ENCODE results near the gene LRRTM2.

Gene LRRTM2

DNA sequence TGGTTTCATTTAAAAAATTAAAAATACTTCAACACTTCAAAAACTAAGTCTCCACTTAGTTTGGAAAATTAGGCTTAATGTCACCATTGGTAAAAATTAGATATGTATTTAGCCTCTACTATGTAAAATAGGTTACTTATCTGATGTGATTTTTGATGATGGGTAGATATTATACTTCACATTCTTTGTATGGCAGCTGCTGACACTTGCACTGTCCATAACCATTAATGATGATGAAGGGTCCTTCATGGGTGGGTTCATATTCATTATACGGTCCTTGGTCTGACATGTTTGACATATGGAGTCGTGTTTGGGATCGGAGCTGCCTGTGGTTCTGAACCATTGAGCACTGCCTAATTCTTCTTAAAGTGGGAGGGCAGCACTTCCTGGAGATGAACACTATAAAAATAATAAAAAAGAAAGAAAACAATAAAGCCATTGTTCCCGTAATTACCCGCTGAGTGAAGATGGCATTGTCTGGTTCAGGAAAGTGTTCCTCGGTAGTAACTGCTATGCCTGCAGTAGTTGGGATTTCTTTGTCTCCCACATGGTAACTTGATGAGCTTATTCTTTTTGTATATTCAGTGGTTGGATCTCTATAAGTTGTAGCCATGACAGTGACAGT, 2.2 kb downstream of the LRRTM2 start:
- TF ChIP-seq EP300 (IDR thresholded peaks at IDR 0.05; ENCODE audit: borderline replicate concordance) (no peak), ZBTB7A (IDR thresholded peaks at IDR 0.05; ENCODE audit: low read depth) (no peak), TEAD4 (IDR thresholded peaks at IDR 0.05) (no peak), NFIC (IDR thresholded peaks at IDR 0.05) (no peak), YY1 (IDR thresholded peaks at IDR 0.05; ENCODE audit: low read depth) (no peak), FOXM1 (IDR thresholded peaks at IDR 0.05; ENCODE audit: borderline replicate concordance, low read depth) (no peak), EGR1 (IDR thresholded peaks at IDR 0.05) (no peak), CEBPB (IDR thresholded peaks at IDR 0.05) (no peak), TAF1 (IDR thresholded peaks at IDR 0.05; ENCODE audit: low read depth) (no peak), RAD21 (IDR thresholded peaks at IDR 0.05; ENCODE audit: low read depth) (no peak), CREB1 (IDR thresholded peaks at IDR 0.05; ENCODE audit: low read depth) (no peak)
- TF ChIP-seq, protein P1, sequence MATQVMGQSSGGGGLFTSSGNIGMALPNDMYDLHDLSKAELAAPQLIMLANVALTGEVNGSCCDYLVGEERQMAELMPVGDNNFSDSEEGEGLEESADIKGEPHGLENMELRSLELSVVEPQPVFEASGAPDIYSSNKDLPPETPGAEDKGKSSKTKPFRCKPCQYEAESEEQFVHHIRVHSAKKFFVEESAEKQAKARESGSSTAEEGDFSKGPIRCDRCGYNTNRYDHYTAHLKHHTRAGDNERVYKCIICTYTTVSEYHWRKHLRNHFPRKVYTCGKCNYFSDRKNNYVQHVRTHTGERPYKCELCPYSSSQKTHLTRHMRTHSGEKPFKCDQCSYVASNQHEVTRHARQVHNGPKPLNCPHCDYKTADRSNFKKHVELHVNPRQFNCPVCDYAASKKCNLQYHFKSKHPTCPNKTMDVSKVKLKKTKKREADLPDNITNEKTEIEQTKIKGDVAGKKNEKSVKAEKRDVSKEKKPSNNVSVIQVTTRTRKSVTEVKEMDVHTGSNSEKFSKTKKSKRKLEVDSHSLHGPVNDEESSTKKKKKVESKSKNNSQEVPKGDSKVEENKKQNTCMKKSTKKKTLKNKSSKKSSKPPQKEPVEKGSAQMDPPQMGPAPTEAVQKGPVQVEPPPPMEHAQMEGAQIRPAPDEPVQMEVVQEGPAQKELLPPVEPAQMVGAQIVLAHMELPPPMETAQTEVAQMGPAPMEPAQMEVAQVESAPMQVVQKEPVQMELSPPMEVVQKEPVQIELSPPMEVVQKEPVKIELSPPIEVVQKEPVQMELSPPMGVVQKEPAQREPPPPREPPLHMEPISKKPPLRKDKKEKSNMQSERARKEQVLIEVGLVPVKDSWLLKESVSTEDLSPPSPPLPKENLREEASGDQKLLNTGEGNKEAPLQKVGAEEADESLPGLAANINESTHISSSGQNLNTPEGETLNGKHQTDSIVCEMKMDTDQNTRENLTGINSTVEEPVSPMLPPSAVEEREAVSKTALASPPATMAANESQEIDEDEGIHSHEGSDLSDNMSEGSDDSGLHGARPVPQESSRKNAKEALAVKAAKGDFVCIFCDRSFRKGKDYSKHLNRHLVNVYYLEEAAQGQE (IDR thresholded peaks at IDR 0.05; ENCODE audit: low read depth) = no peak
- TF ChIP-seq, protein P2, sequence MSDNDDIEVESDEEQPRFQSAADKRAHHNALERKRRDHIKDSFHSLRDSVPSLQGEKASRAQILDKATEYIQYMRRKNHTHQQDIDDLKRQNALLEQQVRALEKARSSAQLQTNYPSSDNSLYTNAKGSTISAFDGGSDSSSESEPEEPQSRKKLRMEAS (IDR thresholded peaks at IDR 0.05) = no peak
- TF ChIP-seq, protein P3, sequence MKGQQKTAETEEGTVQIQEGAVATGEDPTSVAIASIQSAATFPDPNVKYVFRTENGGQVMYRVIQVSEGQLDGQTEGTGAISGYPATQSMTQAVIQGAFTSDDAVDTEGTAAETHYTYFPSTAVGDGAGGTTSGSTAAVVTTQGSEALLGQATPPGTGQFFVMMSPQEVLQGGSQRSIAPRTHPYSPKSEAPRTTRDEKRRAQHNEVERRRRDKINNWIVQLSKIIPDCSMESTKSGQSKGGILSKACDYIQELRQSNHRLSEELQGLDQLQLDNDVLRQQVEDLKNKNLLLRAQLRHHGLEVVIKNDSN (IDR thresholded peaks at IDR 0.05) = no peak

DNA sequence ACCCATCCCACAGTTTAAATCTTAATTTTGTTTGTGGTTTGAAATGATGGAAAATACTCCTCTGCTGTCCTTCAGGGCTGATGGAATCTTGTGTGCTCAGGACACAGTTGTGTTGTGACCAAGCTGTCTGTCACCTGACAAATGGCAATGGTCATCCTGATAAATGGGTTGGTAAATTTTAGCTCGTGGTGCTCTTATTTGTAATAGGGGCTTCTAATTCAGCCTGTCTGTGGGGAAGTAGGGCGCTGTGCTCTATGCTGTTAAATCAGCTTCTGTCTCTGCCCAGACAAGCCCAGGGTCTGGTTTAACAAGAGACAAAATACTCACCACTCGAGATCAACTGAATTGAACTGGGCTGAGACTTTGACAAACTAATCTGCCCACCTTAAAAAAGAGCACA, 4.5 kb downstream of the LRRTM2 start:
- TF ChIP-seq FOXM1 (IDR thresholded peaks at IDR 0.05; ENCODE audit: borderline replicate concordance, low read depth) (no peak), EGR1 (IDR thresholded peaks at IDR 0.05) (no peak), TAF1 (IDR thresholded peaks at IDR 0.05; ENCODE audit: low read depth) (no peak), CREB1 (IDR thresholded peaks at IDR 0.05; ENCODE audit: low read depth) (no peak), TEAD4 (IDR thresholded peaks at IDR 0.05) (no peak), CEBPB (IDR thresholded peaks at IDR 0.05) (no peak), TCF12 (IDR thresholded peaks at IDR 0.05; ENCODE audit: low read depth) (no peak)
- TF ChIP-seq, protein P1 (IDR thresholded peaks at IDR 0.05; ENCODE audit: low read depth) = no peak

DNA sequence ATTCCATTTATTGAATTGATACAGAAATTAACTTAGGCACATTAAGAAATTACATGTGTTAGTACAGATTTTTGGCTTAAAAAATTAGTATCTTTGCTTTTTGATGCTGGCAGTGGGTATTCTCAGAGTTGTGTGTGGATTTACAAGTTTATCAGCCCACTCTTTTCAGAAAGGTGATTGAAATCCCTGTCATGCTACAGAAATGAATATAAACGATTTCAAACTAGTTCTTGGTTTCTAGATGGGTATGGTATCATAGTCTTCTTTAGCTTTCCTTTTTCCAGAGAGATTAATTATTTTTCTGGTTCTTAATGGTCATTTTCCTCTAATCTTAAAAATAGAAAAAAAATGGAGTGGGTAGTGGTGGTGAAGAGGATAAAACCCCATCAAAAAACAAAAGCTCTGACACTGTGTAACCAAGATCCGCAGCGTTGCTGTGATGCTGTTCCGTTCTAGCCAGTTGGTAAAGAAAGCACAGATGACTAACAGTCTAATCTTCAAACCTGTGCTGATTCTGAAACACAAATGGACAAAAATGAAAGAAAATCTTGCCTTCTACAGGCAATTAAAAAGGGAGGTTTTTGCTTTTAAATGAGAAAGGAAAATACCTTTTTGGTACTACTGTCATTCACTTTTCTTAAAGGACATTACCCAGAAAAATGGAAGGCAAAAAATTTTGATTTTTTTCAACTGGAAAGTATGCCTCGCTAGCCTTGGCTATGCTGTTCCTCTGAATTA, 5.2 kb downstream of the LRRTM2 start:
- no peak for TF ChIP-seq EP300 (IDR thresholded peaks at IDR 0.05; ENCODE audit: borderline replicate concordance)
- no peak for TF ChIP-seq TEAD4 (IDR thresholded peaks at IDR 0.05)
- TF ChIP-seq NFIC (IDR thresholded peaks at IDR 0.05) = no peak
- TF ChIP-seq ZBTB7A (IDR thresholded peaks at IDR 0.05; ENCODE audit: low read depth) = no peak
- TF ChIP-seq TAF1 (IDR thresholded peaks at IDR 0.05; ENCODE audit: low read depth) = no peak

DNA sequence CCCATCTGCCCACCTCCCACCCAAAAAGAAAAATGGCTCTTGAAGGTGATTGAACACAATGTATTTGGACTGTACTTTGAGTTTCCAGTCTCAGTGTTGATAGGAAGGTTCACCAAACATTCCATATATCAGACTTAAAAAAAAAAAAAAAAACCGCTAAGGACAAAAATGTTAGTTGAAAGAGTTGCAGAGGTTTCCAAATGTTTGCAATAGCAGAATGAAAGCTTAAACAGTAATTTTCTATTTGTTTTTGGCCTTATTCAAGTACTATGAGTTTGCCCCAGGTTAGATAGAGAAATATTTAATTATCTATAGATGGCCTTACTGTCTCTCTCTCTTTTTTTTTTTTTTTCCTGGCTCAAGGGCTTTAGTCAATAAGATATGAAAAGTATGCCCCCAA, 6.1 kb downstream of the LRRTM2 start:
- TF ChIP-seq FOXM1 (IDR thresholded peaks at IDR 0.05; ENCODE audit: borderline replicate concordance, low read depth) = no peak
- TF ChIP-seq, protein P3 (IDR thresholded peaks at IDR 0.05) = no peak
- no peak for TF ChIP-seq TEAD4 (IDR thresholded peaks at IDR 0.05)
- TF ChIP-seq TCF12 (IDR thresholded peaks at IDR 0.05; ENCODE audit: low read depth) = no peak
- TF ChIP-seq, protein P2 (IDR thresholded peaks at IDR 0.05) = no peak
- no peak for TF ChIP-seq NFIC (IDR thresholded peaks at IDR 0.05)
- no peak for TF ChIP-seq TAF1 (IDR thresholded peaks at IDR 0.05; ENCODE audit: low read depth)
- no peak for TF ChIP-seq CREB1 (IDR thresholded peaks at IDR 0.05; ENCODE audit: low read depth)
- no peak for TF ChIP-seq EP300 (IDR thresholded peaks at IDR 0.05; ENCODE audit: borderline replicate concordance)
- TF ChIP-seq CEBPB (IDR thresholded peaks at IDR 0.05) = no peak
- TF ChIP-seq YY1 (IDR thresholded peaks at IDR 0.05; ENCODE audit: low read depth) = no peak

DNA sequence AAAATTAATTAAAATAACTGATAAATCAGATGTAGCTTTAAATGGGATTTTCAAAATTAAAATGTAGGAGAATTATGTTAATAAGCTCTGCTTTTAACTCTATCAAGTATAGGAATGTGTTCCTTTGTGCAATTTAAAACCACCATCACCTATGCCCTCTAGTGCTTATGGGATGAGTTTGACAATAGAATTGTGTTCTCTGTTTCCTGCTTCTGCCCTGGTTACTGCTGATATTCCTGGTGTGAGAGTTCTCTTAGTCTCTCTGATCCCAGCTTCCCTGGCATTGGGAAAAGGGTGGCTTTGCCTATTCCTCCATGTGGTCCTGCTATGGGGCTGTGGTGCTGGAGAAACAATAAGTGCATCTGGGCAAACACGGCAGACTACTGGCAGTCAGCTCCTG, 8.1 kb downstream of the LRRTM2 start:
- TF ChIP-seq RAD21 (IDR thresholded peaks at IDR 0.05; ENCODE audit: low read depth) = no peak
- TF ChIP-seq, protein P1 (IDR thresholded peaks at IDR 0.05; ENCODE audit: low read depth) = no peak
- TF ChIP-seq EGR1 (IDR thresholded peaks at IDR 0.05) = no peak
- no peak for TF ChIP-seq TAF1 (IDR thresholded peaks at IDR 0.05; ENCODE audit: low read depth)
- TF ChIP-seq CREB1 (IDR thresholded peaks at IDR 0.05; ENCODE audit: low read depth) = no peak
- TF ChIP-seq, protein P3 (IDR thresholded peaks at IDR 0.05) = no peak
- TF ChIP-seq ZBTB7A (IDR thresholded peaks at IDR 0.05; ENCODE audit: low read depth) = no peak
- TF ChIP-seq FOXM1 (IDR thresholded peaks at IDR 0.05; ENCODE audit: borderline replicate concordance, low read depth) = no peak
- no peak for TF ChIP-seq CEBPB (IDR thresholded peaks at IDR 0.05)
- TF ChIP-seq YY1 (IDR thresholded peaks at IDR 0.05; ENCODE audit: low read depth) = no peak

Data from Ishikawa (cell line).